Panc1 (cell line): ENCODE measurements around the gene ATP5F1D. TPM values are rescaled to one million over a fixed set of nuclear protein-coding genes. Genes with fewer than 3 reads are reported as not detected.

Source experiments
- ATAC-seq: fragments of 200-7000 bp; cut with Tn5 transposase; 2 replicates; pipeline ENCODE4 v1.9.1; 2020; ENCODE audit warnings: mild to moderate bottlenecking, moderate library complexity
- BruUV-seq: library from RNA; stranded (reverse); fragments of 400-500 nt; replicated peaks from 2 replicates; lab custom pipeline; 2021; lab: Mats Ljungman, UMichigan
- CTCF ChIA-PET: fragments of 300-600 bp; sonication (Branson Sonifier 250); formaldehyde crosslinking; loops from one replicate; lab custom pipeline; 2022; ENCODE audit warnings: antibody characterized with exemption; lab: Charles Lee
- POLR2A ChIA-PET: fragments of 300-600 bp; sonication (Branson Sonifier 250); formaldehyde crosslinking; loops from one replicate; lab custom pipeline; 2022; ENCODE audit warnings: antibody characterized with exemption; lab: Charles Lee
- DNase-seq: peaks from one replicate; pipeline ENCODE4 v3.0.0-alpha.2; 2010; ENCODE audit warnings: low read depth, low spot score
- H3K27ac ChIP-seq: 2 replicates; pipeline ENCODE4 v1.5.1; 2011; ENCODE audit warnings: mild to moderate bottlenecking, low read length, inconsistent platforms
- H3K27me3 ChIP-seq: fragments of 200-500 bp; sonication (Bioruptor generic); 2 replicates; pipeline ENCODE4 v1.6.0; 2014; ENCODE audit warnings: low read length, inconsistent platforms; ENCODE audit not compliant: control insufficient read depth, insufficient read depth
- H3K36me3 ChIP-seq: fragments of 200-500 bp; sonication (Bioruptor generic); 2 replicates; pipeline ENCODE4 v1.5.1; 2014; ENCODE audit warnings: inconsistent platforms, mild to moderate bottlenecking, low read length, moderate library complexity; ENCODE audit not compliant: control insufficient read depth, insufficient read depth
- H3K4me1 ChIP-seq: 2 replicates; pipeline ENCODE4 v1.5.1; 2011; ENCODE audit warnings: inconsistent platforms, mild to moderate bottlenecking, low read length, moderate library complexity; ENCODE audit not compliant: control insufficient read depth, insufficient read depth
- H3K4me3 ChIP-seq, 2 experiments: 2 replicates each; pipeline ENCODE4 v1.5.1; 2011 to 2012; ENCODE audit warnings: low read depth in 2 of 2, low read length in 2 of 2, mild to moderate bottlenecking in 2 of 2, inconsistent platforms in 1 of 2, moderate library complexity in 1 of 2
- H3K9me3 ChIP-seq: fragments of 200-500 bp; sonication (Bioruptor generic); 2 replicates; pipeline ENCODE4 v1.5.1; 2014; ENCODE audit warnings: low read depth, mild to moderate bottlenecking, inconsistent platforms, low read length, moderate library complexity; ENCODE audit not compliant: control insufficient read depth, insufficient read depth
- POLR2AphosphoS5 ChIP-seq: IDR thresholded peaks from 2 replicates; pipeline ENCODE4 v1.6.1; 2012; ENCODE audit warnings: mild to moderate bottlenecking, low read depth, low read length, moderate library complexity
- SIN3A ChIP-seq: IDR thresholded peaks from 2 replicates; pipeline ENCODE4 v1.6.1; 2012; ENCODE audit warnings: low read depth, mild to moderate bottlenecking, low read length, moderate library complexity, borderline replicate concordance; ENCODE audit not compliant: insufficient read depth
- TCF7L2 ChIP-seq: IDR thresholded peaks from 2 replicates; pipeline ENCODE4 v1.6.1; 2011; ENCODE audit warnings: mild to moderate bottlenecking, low read depth, low read length, inconsistent platforms
- in situ Hi-C: cut with HindIII; loops from 2 replicates; pipeline ENCODE4 v1.10.0; 2016; ENCODE audit warnings: low sequenced_read_pairs, low pct_unique_long_range_greater_than_20kb
- intact Hi-C: fragments of 100-400 bp; cut with micrococcal nuclease; formaldehyde crosslinking; loops from one replicate; pipeline ENCODE4 v1.10.0; 2022; ENCODE audit not compliant: unreplicated experiment
- total RNA-seq: library from RNA; stranded (reverse); gene quantifications from one replicate; pipeline ENCODE4 v1.2.1, GENCODE V29; 2021; ENCODE audit not compliant: unreplicated experiment
- TF ChIP-seq, protein P1 (sequence below): fragments of 450-650 bp; IDR thresholded peaks from 2 replicates; pipeline ENCODE4 v1.5.1; 2017; ENCODE audit warnings: mild to moderate bottlenecking

The ATP5F1D gene
- total RNA-seq, 1 experiment from 2014 or later, result 218 TPM

DNA sequence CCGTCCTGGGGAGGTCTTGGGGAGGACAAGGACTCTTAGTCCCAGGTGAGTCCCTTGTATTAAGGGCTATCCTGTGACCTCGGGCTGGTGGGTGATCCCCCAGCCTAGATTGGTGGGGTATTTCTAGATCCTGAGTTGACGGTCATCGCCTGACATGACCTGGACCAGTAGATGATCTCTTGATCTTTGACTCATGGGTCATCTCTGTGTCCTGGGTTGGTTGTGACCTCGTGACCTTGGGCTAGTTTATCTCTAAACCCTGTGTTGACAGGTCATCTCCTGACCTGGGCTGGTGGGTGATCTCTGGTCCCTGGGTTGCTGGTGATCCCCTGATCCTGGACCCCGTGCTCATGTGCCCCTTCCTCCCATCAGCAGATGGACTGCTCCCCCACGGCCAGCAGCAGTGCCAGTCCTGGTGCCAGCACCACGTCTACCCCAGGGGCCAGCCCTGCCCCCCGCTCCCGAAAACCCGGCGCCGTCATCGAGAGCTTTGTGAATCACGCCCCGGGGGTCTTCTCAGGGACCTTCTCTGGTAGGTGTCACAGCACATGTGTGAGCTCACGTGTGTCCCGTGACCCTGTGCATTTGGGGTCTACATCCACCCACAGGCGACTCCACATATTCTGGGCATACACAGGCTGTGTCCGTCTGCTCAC, 13.1 kb downstream of the ATP5F1D start:
- in situ Hi-C loops, result no loop called here
- no peak for DNase-seq
- no TSS peak for BruUV-seq
- Histone ChIP-seq H3K27me3 (no peaks in the 10 kb centered on the region), H3K36me3 (peaks cover 5% of the 10 kb centered on the region), H3K4me3 (peak overlapping the region; percentile 32 to 59; a peak in 3 of 4 replicates), H3K4me1 (peaks cover 55% of the 10 kb centered on the region), H3K9me3 (no peaks in the 10 kb centered on the region), H3K27ac (peak overlapping the region; percentile 62)
- POLR2A ChIA-PET, result no interaction called here
- CTCF ChIA-PET, result no interaction called here
- intact Hi-C loops, result no loop called here
- ATAC-seq, result no peak
- TF ChIP-seq TCF7L2 (no peak), POLR2AphosphoS5 (peak; percentile 29; the same call in 1 of the 2 replicates)
- TF ChIP-seq, protein P1, sequence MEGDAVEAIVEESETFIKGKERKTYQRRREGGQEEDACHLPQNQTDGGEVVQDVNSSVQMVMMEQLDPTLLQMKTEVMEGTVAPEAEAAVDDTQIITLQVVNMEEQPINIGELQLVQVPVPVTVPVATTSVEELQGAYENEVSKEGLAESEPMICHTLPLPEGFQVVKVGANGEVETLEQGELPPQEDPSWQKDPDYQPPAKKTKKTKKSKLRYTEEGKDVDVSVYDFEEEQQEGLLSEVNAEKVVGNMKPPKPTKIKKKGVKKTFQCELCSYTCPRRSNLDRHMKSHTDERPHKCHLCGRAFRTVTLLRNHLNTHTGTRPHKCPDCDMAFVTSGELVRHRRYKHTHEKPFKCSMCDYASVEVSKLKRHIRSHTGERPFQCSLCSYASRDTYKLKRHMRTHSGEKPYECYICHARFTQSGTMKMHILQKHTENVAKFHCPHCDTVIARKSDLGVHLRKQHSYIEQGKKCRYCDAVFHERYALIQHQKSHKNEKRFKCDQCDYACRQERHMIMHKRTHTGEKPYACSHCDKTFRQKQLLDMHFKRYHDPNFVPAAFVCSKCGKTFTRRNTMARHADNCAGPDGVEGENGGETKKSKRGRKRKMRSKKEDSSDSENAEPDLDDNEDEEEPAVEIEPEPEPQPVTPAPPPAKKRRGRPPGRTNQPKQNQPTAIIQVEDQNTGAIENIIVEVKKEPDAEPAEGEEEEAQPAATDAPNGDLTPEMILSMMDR, result no peak

DNA sequence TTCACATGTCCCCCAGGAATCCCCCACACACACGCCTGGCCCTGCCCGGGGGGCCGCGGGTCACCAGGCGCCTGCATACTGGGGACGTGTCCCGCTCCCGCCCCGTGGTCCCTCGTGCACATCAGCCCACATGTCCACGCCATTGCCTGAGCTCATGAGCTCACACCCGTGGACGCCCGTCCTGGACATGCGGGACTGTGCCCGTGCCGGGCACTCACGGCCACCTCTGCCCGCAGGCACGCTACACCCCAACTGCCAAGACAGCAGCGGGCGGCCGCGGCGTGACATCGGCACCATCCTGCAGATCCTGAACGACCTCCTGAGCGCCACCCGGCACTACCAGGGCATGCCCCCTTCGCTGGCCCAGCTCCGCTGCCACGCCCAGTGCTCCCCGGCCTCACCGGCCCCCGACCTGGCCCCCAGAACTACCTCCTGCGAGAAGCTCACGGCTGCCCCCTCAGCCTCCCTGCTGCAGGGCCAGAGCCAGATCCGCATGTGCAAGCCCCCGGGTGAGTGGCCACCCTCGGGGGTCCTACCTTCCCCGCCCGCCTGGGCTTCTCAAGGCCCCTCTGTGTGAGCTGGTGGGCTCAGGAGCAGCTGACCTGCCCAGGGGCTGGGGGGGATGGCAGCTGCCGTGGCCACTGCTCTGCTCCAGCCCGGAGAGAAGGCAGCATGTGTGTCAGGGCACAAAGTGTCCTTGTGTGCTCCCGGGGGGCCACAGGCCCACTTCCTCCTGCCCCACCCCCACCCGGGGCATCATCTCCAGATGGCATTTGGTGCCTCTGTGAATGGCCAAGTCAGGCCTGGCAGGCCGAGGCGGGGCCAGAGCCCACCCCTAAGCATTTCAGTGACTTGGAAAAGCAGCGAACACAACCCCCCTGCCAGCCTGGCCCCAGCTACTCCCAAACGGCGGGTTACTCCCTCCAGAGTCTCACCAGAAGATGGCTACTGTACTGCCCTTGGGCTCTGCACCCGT, 13.9 kb downstream of the ATP5F1D start:
- TF ChIP-seq POLR2AphosphoS5, result 0 out of 2 replicates have a peak, but pooled peaks have one; percentile 37
- no peak for TF ChIP-seq TCF7L2
- no TSS peak for BruUV-seq
- ChIA-PET CTCF (no interaction called here), POLR2A (no interaction called here)
- H3K27ac ChIP-seq, result peak overlapping the region; percentile 62
- no peak for DNase-seq
- no peak overlapping the region for H3K4me3 ChIP-seq
- H3K27me3 ChIP-seq, result no peaks in the 10 kb centered on the region
- peaks cover 2% of the 10 kb centered on the region for H3K36me3 ChIP-seq
- ATAC-seq, result no peak
- in situ Hi-C loops, result no loop called here
- no peaks in the 10 kb centered on the region for H3K9me3 ChIP-seq
- intact Hi-C loops, result no loop called here
- peaks cover 63% of the 10 kb centered on the region for H3K4me1 ChIP-seq

DNA sequence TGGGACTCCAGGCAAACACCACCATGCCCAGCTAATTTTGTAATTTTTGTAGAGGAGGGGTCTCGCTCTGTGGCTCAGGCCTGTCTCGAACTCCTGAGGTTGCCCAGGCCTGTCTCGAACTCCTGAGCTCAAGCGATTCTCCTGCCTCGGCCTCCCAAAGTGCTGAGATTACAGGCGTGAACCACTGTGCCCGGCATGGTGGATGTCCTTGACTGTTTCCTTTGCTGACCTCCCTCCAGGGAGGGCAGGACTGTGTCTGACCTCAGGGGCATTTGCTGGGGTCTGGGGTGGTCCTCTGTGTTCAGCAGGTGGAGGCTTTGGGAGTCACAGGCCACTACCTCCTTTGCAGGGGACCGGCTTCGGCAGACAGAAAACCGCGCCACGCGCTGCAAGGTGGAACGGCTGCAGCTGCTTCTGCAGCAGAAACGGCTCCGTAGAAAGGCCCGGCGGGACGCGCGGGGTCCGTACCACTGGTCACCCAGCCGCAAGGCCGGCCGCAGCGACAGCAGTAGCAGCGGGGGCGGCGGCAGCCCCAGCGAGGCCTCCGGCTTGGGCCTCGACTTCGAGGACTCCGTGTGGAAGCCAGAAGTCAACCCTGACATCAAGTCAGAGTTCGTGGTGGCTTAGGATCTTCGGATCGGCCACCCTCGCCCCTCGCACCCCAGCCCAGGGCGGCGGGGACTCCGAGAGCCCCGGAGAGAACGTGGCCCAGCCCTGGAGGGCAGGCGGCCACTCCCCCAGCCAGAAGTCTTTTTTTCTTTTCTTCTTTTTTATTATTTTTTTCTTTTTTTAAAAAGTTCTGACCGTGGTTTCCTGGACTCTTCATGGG, 15.3 kb downstream of the ATP5F1D start:
- no peaks in the 10 kb centered on the region for H3K9me3 ChIP-seq
- intact Hi-C loops, result no loop called here
- CTCF ChIA-PET, result interaction anchor here (0.5 kb wide), 1 partner anchor 11 kb away, joined by 6 read pairs; no protein-coding TSS in a partner anchor
- ATAC-seq (no peak), DNase-seq (no peak)
- in situ Hi-C loops, result no loop called here
- H3K4me3 ChIP-seq, result peak overlapping the region in 1 of 2 experiments; percentile 18; a peak in 2 of 4 replicates
- H3K36me3 ChIP-seq, result peaks cover 2% of the 10 kb centered on the region
- no peaks in the 10 kb centered on the region for H3K27me3 ChIP-seq
- H3K27ac ChIP-seq, result peak overlapping the region; percentile 89
- no peak for TF ChIP-seq TCF7L2
- no peak for TF ChIP-seq SIN3A
- TF ChIP-seq POLR2AphosphoS5, result no peak; the same call in 1 of the 2 replicates
- TF ChIP-seq, protein P1, result no peak
- POLR2A ChIA-PET, result no interaction called here
- no TSS peak for BruUV-seq
- H3K4me1 ChIP-seq, result peaks cover 63% of the 10 kb centered on the region
